Osteocyte (in vitro differentiated cells): ENCODE data around the gene POU2F2. TPM values are rescaled to one million over a fixed set of nuclear protein-coding genes. Genes with fewer than 3 reads are reported as not detected.

Experiments
- DNase-seq: peaks from one replicate; pipeline ENCODE4 v3.0.0; 2021; ENCODE audit warnings: mixed read lengths; ENCODE audit not compliant: unreplicated experiment; ENCODE audit errors: extremely low spot score
- H3K27ac Mint-ChIP-seq: one replicate; pipeline ENCODE4 v1.8.0; 2021; ENCODE audit warnings: mild to moderate bottlenecking, mixed read lengths; ENCODE audit not compliant: unreplicated experiment
- H3K27me3 Mint-ChIP-seq: one replicate; pipeline ENCODE4 v1.8.0; 2021; ENCODE audit warnings: mixed read lengths; ENCODE audit not compliant: unreplicated experiment
- H3K36me3 Mint-ChIP-seq: one replicate; pipeline ENCODE4 v1.8.0; 2021; ENCODE audit warnings: mixed read lengths; ENCODE audit not compliant: unreplicated experiment
- H3K4me1 Mint-ChIP-seq: one replicate; pipeline ENCODE4 v1.8.0; 2021; ENCODE audit warnings: mixed read lengths; ENCODE audit not compliant: unreplicated experiment
- H3K4me3 Mint-ChIP-seq: one replicate; pipeline ENCODE4 v1.8.0; 2021; ENCODE audit warnings: mild to moderate bottlenecking, moderate library complexity, mixed read lengths; ENCODE audit not compliant: unreplicated experiment
- H3K9me3 Mint-ChIP-seq: one replicate; pipeline ENCODE4 v1.8.0; 2021; ENCODE audit warnings: mixed read lengths; ENCODE audit not compliant: unreplicated experiment
- CTCF ChIP-seq: fragments of 200-600 bp; sonication (generic); IDR thresholded peaks from 2 replicates; pipeline ENCODE4 v1.5.0; 2021; ENCODE audit warnings: antibody characterized with exemption, mild to moderate bottlenecking, moderate library complexity
- total RNA-seq: library from RNA; stranded (reverse); gene quantifications from 2 replicates; pipeline ENCODE4 v1.2.1, GENCODE V29; 2021

POU2F2 gene
- total RNA-seq, 1 donor from 2014 or later: 0.64 TPM

- no peaks in the 10 kb centered on the region for H3K27me3 Mint-ChIP-seq
- DNase-seq: no peak
- no peaks in the 10 kb centered on the region for H3K9me3 Mint-ChIP-seq
Measured at GRCh38 chr19:42091300-42091699, 40.9 kb downstream of the POU2F2 start.

GRCh38 chr19:42090672-42091071, 41.6 kb downstream of the POU2F2 start:
- H3K4me3 Mint-ChIP-seq: no peak overlapping the region
- H3K9me3 Mint-ChIP-seq: no peaks in the 10 kb centered on the region
- H3K27ac Mint-ChIP-seq: no peak overlapping the region
- no peaks in the 10 kb centered on the region for H3K27me3 Mint-ChIP-seq
- peaks cover 31% of the 10 kb centered on the region for H3K4me1 Mint-ChIP-seq
- peaks cover 2% of the 10 kb centered on the region for H3K36me3 Mint-ChIP-seq
- no peak for DNase-seq
- no peak for TF ChIP-seq CTCF

More at GRCh38 chr19:42091300-42091699, 40.9 kb downstream of the POU2F2 start:
- no peak overlapping the region for H3K4me3 Mint-ChIP-seq
- peaks cover 26% of the 10 kb centered on the region for H3K4me1 Mint-ChIP-seq
- TF ChIP-seq CTCF: no peak
- no peak overlapping the region for H3K27ac Mint-ChIP-seq
- H3K36me3 Mint-ChIP-seq: no peaks in the 10 kb centered on the region

GRCh38 chr19:42089772-42090171, 42.5 kb downstream of the POU2F2 start:
- H3K4me1 Mint-ChIP-seq: peaks cover 31% of the 10 kb centered on the region
- H3K36me3 Mint-ChIP-seq: peaks cover 6% of the 10 kb centered on the region
- H3K27ac Mint-ChIP-seq: no peak overlapping the region
- no peak overlapping the region for H3K4me3 Mint-ChIP-seq
- no peak for DNase-seq
- H3K27me3 Mint-ChIP-seq: no peaks in the 10 kb centered on the region
- no peaks in the 10 kb centered on the region for H3K9me3 Mint-ChIP-seq
- no peak for TF ChIP-seq CTCF

GRCh38 chr19:42089191-42089750, 43.0 kb downstream of the POU2F2 start:
- no peak for TF ChIP-seq CTCF
- Mint-ChIP-seq H3K9me3 (no peaks in the 10 kb centered on the region), H3K36me3 (peaks cover 6% of the 10 kb centered on the region), H3K4me1 (peaks cover 31% of the 10 kb centered on the region), H3K27ac (peak overlapping the region; percentile 93), H3K4me3 (no peak overlapping the region), H3K27me3 (no peaks in the 10 kb centered on the region)
- DNase-seq: no peak

- Mint-ChIP-seq H3K27me3 (no peaks in the 10 kb centered on the region), H3K36me3 (peaks cover 9% of the 10 kb centered on the region), H3K9me3 (no peaks in the 10 kb centered on the region), H3K27ac (peak overlapping the region; percentile 93), H3K4me1 (peaks cover 31% of the 10 kb centered on the region), H3K4me3 (no peak overlapping the region)
- no peak for DNase-seq
- no peak for TF ChIP-seq CTCF
Measured at GRCh38 chr19:42088471-42089190, 43.6 kb downstream of the POU2F2 start.
